PC-3 (cell line): ENCODE results near the gene PDCL3. TPM values are rescaled to one million over a fixed set of nuclear protein-coding genes. Genes with fewer than 3 reads are reported as not detected.

Experiments used
- ATAC-seq: fragments of 200-7000 bp; cut with Tn5 transposase; 2 replicates; pipeline ENCODE4 v1.9.1; 2020; ENCODE audit warnings: mild to moderate bottlenecking, moderate library complexity
- BruUV-seq: library from RNA; stranded (reverse); fragments of 400-500 nt; replicated peaks from 2 replicates; lab custom pipeline; 2021; lab: Mats Ljungman, UMichigan
- CTCF ChIA-PET: fragments of 300-600 bp; sonication (Branson Sonifier 250); formaldehyde crosslinking; loops from one replicate; lab custom pipeline; 2022; ENCODE audit warnings: antibody characterized with exemption; lab: Charles Lee
- POLR2A ChIA-PET: fragments of 300-600 bp; sonication (Branson Sonifier 250); formaldehyde crosslinking; loops from one replicate; lab custom pipeline; 2022; ENCODE audit warnings: antibody characterized with exemption; ENCODE audit not compliant: unreplicated experiment; lab: Charles Lee
- DNase-seq: peaks from one replicate; pipeline ENCODE4 v3.0.0-alpha.2; 2015
- H2AFZ ChIP-seq: fragments of 300-600 bp; sonication (generic); 2 replicates; pipeline ENCODE4 v1.6.0; 2016; ENCODE audit warnings: antibody characterized with exemption, low read length
- H3F3A ChIP-seq: fragments of 300-600 bp; sonication (generic); one replicate; pipeline ENCODE4 v1.6.0; 2017; ENCODE audit warnings: antibody characterized with exemption, low read length, control low read depth, mild to moderate bottlenecking; ENCODE audit not compliant: unreplicated experiment
- H3K27ac ChIP-seq: fragments of 300-600 bp; sonication (generic); 2 replicates; pipeline ENCODE4 v1.5.1; 2016; ENCODE audit warnings: mild to moderate bottlenecking, low read length
- H3K27me3 ChIP-seq: fragments of 300-600 bp; sonication (generic); 2 replicates; pipeline ENCODE4 v1.6.1; 2016; ENCODE audit warnings: low read length, mixed read lengths
- H3K36me3 ChIP-seq: fragments of 300-600 bp; sonication (generic); 2 replicates; pipeline ENCODE4 v1.6.1; 2016; ENCODE audit warnings: low read depth, mixed run types, low read length, mixed read lengths
- H3K4me1 ChIP-seq: fragments of 300-600 bp; sonication (generic); 2 replicates; pipeline ENCODE4 v1.5.1; 2016; ENCODE audit warnings: low read length; ENCODE audit not compliant: insufficient read depth
- H3K4me2 ChIP-seq: fragments of 300-600 bp; sonication (generic); 2 replicates; pipeline ENCODE4 v1.6.0; 2016; ENCODE audit warnings: low read length
- H3K4me3 ChIP-seq: fragments of 300-600 bp; sonication (generic); 2 replicates; pipeline ENCODE4 v1.5.1; 2016; ENCODE audit warnings: mild to moderate bottlenecking, low read length, mixed read lengths
- H3K79me2 ChIP-seq: fragments of 300-600 bp; sonication (generic); 2 replicates; pipeline ENCODE4 v1.6.1; 2017; ENCODE audit warnings: low read length, mixed read lengths
- H3K9ac ChIP-seq: fragments of 300-600 bp; sonication (generic); 2 replicates; pipeline ENCODE4 v1.6.0; 2016; ENCODE audit warnings: mild to moderate bottlenecking, low read length
- H3K9me2 ChIP-seq: fragments of 300-600 bp; sonication (generic); replicated peaks from 2 replicates; pipeline ENCODE4 v1.6.1; 2016; ENCODE audit warnings: mixed run types, low read length, mixed read lengths
- H3K9me3 ChIP-seq: fragments of 300-600 bp; sonication (generic); 2 replicates; pipeline ENCODE4 v1.6.1; 2016; ENCODE audit warnings: low read length, mixed read lengths
- H4K20me1 ChIP-seq: fragments of 300-600 bp; sonication (generic); 2 replicates; pipeline ENCODE4 v1.6.1; 2016; ENCODE audit warnings: low read length, mixed read lengths
- CTCF ChIP-seq: fragments of 300-600 bp; sonication (generic); conservative IDR thresholded peaks from 2 replicates; pipeline ENCODE4 v1.5.1; 2017; ENCODE audit warnings: antibody characterized with exemption, low read depth, mild to moderate bottlenecking, low read length
- EZH2 ChIP-seq: fragments of 300-600 bp; sonication (generic); IDR thresholded peaks from one replicate; pipeline ENCODE4 v1.6.1; 2017; ENCODE audit warnings: antibody characterized with exemption, mild to moderate bottlenecking, low read length; ENCODE audit not compliant: unreplicated experiment
- EZH2phosphoT487 ChIP-seq: fragments of 300-600 bp; sonication (generic); IDR thresholded peaks from 2 replicates; pipeline ENCODE4 v1.6.1; 2018; ENCODE audit warnings: mild to moderate bottlenecking, antibody characterized with exemption, low read length, borderline replicate concordance
- intact Hi-C: fragments of 100-400 bp; cut with micrococcal nuclease; formaldehyde crosslinking; loops from 2 replicates; pipeline ENCODE4 v1.9.0; 2023
- total RNA-seq: library from RNA; depleted of rRNA; stranded (reverse); fragments of >200 nt; gene quantifications from 2 replicates; pipeline ENCODE4 v1.2.3, GENCODE V29; 2014

Gene PDCL3
- total RNA-seq, 1 experiment from 2014 or later = 27.2 TPM

- ChIA-PET CTCF (no interaction called here), POLR2A (no interaction called here)
- no peaks in the 10 kb centered on the region for H3K36me3 ChIP-seq
- TF ChIP-seq EZH2 (no peak), CTCF (0 out of 2 replicates have a peak, but pooled peaks have one; percentile 25), EZH2phosphoT487 (no peak)
- peak overlapping the region; percentile 70 for H3K27ac ChIP-seq
- H3K4me1 ChIP-seq = peaks cover 16% of the 10 kb centered on the region
- BruUV-seq = no TSS peak
- H3K4me2 ChIP-seq = peak overlapping the region; percentile 90; the same call in 1 of the 2 replicates
- intact Hi-C loops = loop anchor here (2.0 kb wide), 1 partner anchor 134 kb away; no protein-coding TSS in a partner anchor
- H3K4me3 ChIP-seq = no peak overlapping the region
- H4K20me1 ChIP-seq = no peaks in the 10 kb centered on the region
- H3K9me3 ChIP-seq = no peaks in the 10 kb centered on the region
- ATAC-seq = peak; percentile 13
- no peaks in the 10 kb centered on the region for H3K27me3 ChIP-seq
- peaks cover 20% of the 10 kb centered on the region for H3K79me2 ChIP-seq
- H3K9me2 ChIP-seq = no peaks in the 10 kb centered on the region
- DNase-seq = peak; percentile 82
- H3F3A ChIP-seq = peaks cover 3% of the 10 kb centered on the region
- H2AFZ ChIP-seq = no peak overlapping the region; the same call in 1 of the 2 replicates
- no peak overlapping the region for H3K9ac ChIP-seq
Observed at GRCh38 chr2:100561191-100561590, 1.6 kb upstream of the PDCL3 start.

GRCh38 chr2:100563407-100564247 lies 834 bp downstream of the PDCL3 start:
- H4K20me1 ChIP-seq = no peaks in the 10 kb centered on the region
- H3K79me2 ChIP-seq = peaks cover 20% of the 10 kb centered on the region
- no peaks in the 10 kb centered on the region for H3K9me3 ChIP-seq
- no peaks in the 10 kb centered on the region; the same call in 1 of the 2 replicates for H3K36me3 ChIP-seq
- ChIA-PET POLR2A (interaction anchor here (0.5 to 0.7 kb wide), 4 partner anchors 136 to 1422 kb away, joined by 3 to 14 read pairs (median 5); partner anchors contain the start of gene C2orf15), CTCF (interaction anchor here (0.7 kb wide), 1 partner anchor 135 kb away, joined by 4 read pairs; no protein-coding TSS in a partner anchor)
- peaks cover 16% of the 10 kb centered on the region for H3K4me1 ChIP-seq
- peak; percentile 6; the same call in 1 of the 2 replicates for ATAC-seq
- BruUV-seq = TSS peak; percentile 62
- DNase-seq = no peak
- H3K27me3 ChIP-seq = no peaks in the 10 kb centered on the region
- peak overlapping the region; percentile 98 for H3K9ac ChIP-seq
- no peak for TF ChIP-seq EZH2phosphoT487
- TF ChIP-seq CTCF = no peak
- no peak for TF ChIP-seq EZH2
- H3F3A ChIP-seq = peaks cover 3% of the 10 kb centered on the region
- intact Hi-C loops = no loop called here
- H3K9me2 ChIP-seq = no peaks in the 10 kb centered on the region
- peak overlapping the region; percentile 90 for H3K4me2 ChIP-seq
- peak overlapping the region; percentile 70 for H3K27ac ChIP-seq
- H2AFZ ChIP-seq = peak overlapping the region; percentile 95
- peak overlapping the region; percentile 92 for H3K4me3 ChIP-seq
